HL-60/S4 treated with phorbol 12-myristate 13-acetate at 8.2 ng/mL for 4 days and 3 days (cell line): ENCODE data around the gene LRRC8A.
"Not testable (repeated sequence)": the region's sequence is repeated elsewhere in the genome, so short reads cannot be mapped to it uniquely, and the experiment has no call there.

Experiments
- in situ Hi-C: fragments of 300-500 bp; cut with MboI; formaldehyde crosslinking; loops from 2 replicates; pipeline ENCODE4 v1.15.0; 2022; ENCODE audit warnings: low sequenced_read_pairs

LRRC8A gene

DNA sequence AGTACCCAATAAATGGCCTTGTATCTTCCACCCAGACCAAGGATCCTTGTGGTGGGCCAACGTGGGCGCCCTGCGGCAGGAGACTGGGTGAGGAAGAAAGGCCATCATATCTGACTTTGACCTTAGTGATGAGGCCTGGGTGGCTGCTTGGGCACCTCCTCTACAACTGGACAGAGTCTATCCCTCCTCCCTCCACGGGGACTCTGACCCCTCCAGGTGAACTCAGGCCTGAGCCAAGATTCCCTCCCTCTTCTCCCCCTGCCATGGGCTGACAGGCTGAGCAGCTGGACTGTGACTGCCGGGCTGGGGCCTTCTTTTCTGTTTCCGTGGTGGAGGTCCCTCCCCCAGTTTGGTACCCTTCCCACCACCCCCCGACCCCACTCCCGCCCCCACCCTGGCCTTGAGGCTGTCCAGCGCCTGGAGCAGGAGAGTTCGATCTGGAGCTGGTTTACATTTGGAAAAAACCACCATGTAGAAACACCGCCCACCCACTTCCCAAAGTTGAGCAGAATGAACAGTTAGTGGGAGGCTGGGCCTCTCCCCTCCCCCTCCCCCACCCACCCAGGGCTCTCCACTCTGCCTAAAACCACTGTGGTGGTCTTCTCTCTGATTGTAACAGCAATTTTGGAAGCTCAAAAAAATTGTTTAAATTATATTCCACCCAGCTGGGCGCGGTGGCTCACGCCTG, 37.6 kb downstream of the LRRC8A start:
- in situ Hi-C loops = loop anchor here (10.0 kb wide), 1 partner anchor 65 kb away; no protein-coding TSS in a partner anchor

DNA sequence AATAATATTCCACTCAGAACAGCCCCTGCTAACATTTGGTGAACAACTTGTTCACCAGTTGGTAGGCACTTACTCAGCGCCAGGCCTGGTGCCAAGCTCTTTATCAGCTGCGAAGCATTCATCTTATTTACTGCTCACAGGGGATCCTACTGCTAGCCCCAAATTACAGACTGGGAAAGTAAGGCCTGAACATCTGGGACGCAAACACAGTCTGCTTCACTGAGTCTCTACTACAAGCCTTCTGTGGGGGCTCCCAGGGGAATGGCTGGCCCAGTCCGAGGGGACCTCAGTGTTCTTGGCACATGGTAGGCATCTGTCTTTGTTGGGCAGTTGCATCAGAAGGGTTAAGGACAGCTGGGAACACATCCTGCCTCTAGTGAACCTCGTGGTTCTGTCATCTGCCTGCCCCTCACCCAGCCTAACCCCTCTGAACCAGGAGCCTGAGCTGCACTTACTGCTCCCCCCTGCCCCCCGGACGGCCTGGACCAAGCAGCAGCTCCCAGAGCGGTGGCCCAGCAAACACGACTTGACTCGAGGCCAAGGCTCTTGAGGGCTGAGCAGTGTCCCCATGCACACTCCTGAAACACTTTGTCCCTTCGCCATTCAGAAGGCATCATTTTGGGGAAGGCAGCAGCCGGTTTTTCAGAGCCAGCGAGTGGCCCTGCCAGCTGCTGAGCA, 38.6 kb downstream of the LRRC8A start, which contains the start of gene PHYHD1:
TSS of gene PHYHD1 (plus strand) at position 602 of the 678 bp plus-strand sequence. CDS start 1,342 bp downstream, outside the sequence.
- in situ Hi-C loops = loop anchor here (10.0 kb wide), 1 partner anchor 66 kb away; no protein-coding TSS in a partner anchor

DNA sequence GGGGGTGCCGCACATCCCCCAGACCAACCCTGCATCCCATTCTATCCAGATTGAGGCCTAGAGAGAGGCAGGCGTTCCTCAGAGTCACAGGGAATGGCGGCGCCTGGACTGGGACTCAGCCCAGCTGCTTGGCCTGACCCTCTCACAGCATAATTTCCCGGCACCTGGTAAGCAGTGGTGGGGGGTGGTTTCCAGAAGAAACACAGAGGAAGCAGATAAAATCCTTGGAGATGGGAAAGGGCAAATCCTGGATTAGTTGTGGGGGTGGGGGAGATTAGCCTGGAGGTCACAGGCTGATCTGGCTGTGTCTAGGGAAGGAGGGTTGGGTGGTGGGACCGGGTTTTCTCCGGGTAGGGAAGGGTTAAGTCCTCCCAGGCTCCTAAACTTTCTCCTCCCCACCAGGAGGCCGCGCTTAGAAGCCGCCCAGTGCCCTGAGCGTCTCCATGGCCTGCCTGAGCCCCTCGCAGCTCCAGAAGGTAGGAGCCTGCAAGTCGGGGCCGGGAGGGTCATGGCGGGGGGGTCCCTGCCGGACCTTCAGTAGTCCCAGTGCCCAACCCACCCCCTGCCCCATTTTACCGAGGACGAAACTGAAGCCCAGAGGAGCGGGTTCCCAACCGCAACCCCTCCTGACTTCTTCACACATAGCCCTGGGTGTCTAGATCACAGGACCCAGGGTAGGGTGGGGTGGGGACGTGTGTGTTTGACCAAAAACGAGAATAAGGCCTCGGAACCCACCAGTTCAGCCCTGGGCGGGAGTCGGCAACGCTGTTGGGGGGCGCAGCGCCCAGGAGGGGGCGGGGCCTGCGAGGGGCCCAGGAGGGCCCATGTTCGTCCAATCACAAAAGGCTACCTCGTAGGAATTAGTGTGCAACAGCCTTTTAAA, 40.2 kb downstream of the LRRC8A start:
- in situ Hi-C loops = loop anchor here (10.0 kb wide), 1 partner anchor 67 kb away; no protein-coding TSS in a partner anchor

- in situ Hi-C loops = loop anchor here (10.0 kb wide), 1 partner anchor 69 kb away; no protein-coding TSS in a partner anchor
Observed at GRCh38 chr9:128923493-128923883, 41.6 kb downstream of the LRRC8A start.

DNA sequence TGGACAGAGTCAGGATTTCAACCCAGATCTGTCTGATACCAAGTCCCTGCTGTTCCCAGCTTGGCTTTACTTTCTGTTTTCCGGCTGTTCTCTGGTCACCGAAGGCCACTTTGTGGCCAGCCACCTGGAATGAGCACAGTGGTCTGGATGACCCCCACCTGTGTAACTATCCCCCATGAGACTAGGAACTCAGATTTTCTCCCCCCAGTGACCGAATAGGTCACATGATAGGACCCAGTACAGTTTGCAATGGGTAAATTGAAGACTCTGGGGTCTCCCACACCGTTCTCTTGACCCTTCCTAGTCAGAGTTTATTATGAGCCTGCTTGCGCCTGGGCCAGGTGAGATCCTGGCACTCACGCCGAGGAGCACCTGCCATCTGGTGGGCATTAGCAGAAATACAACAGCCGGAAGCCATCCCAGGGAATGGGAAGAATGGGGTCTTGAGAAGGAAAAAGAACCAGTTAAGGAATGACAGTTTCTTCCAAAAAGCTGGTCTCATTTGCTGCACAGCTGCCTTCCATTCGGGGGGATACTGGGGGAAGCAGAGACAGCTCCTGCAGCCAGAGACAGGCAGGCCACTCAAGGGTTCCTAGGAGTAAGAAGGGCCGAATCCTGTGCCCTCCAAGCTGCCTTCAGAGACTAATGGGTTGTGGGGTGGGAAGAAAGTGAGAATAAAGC, 45.9 kb downstream of the LRRC8A start:
- in situ Hi-C loops = loop anchor here (10.0 kb wide), 1 partner anchor 73 kb away; no protein-coding TSS in a partner anchor

DNA sequence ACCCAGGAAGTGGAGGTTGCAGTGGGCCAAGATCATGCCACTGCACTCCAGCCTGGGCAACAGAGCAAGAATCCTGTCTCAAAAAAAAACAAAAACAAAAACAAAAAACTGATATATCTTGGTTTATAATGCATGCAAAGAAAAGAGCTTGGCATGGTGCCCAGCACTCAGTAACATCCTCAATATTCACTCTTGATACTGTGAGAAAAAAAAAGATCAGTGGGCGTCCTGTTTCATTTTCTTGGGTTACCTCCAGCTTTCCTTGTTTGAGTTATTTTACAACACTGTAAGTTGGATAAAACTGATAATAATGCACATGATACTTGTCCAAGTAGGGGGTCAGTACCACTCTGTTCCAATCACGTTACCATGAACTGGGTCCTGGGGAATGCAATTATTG, 46.7 kb downstream of the LRRC8A start:
- in situ Hi-C loops = loop anchor here (10.0 kb wide), 1 partner anchor 74 kb away; no protein-coding TSS in a partner anchor

DNA sequence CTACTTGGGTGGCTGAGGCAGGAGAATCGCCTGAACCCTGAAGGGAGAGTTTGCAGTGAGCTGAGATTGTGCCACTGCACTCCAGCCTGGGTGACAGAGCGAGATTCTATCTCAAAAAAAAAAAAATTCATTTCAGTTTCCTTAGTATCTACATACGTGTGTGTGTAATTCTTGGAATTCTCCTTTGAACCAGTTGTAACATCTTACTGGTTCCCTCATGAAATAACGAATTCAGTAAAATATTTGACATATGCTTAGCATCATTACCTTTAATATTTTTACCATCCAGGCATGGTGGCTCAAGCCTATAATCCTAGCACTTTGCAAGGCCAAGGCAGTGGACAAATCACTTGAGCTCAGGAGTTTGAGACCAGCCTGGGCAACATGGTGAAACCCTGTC, 47.6 kb downstream of the LRRC8A start:
- in situ Hi-C loops = loop anchor here (10.0 kb wide), 1 partner anchor 75 kb away; no protein-coding TSS in a partner anchor

GRCh38 chr9:128933731-128934130, 51.8 kb downstream of the LRRC8A start:
- in situ Hi-C loops = no loop called here

GRCh38 chr9:128936171-128936865, 54.4 kb downstream of the LRRC8A start:
- in situ Hi-C loops = no loop called here

GRCh38 chr9:128937310-128938165, 55.6 kb downstream of the LRRC8A start:
- in situ Hi-C loops = no loop called here

GRCh38 chr9:128940271-128940921, 58.5 kb downstream of the LRRC8A start:
- in situ Hi-C loops = no loop called here

DNA sequence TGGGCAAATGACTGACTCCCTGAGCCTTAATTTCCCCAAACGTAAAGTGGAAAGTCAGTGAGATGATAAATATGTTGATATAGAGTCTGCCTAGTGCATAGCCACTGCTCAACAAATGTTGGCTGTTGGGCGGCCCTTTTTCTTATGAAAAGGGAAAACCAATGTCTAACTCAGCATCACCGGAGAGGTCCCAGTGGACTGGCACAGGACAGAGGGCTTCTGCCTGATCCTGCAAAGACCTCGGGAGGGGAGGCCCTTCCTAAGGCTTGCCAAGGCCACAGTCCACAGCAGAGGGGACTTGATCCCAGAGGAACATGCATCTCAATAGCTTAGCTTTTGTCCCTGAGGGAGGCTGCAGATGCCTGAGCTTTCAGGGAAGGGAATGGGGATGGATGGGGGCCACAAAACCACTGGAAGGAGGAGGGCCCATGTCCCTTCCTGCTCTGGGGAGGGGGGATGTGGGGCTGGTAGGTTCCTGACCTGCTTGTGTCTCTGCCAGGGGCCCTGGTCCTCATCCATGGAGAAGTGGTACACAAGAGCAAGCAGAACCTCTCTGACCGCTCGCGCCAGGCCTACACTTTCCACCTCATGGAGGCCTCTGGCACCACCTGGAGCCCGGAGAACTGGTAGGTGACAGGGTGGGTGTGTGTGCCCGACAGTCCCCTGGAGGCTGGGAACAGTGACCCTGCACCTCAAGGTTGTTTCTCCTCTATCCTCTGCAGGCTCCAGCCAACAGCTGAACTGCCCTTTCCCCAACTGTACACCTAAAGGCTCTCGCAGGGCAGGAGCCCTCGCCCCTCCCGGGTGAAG, 59.2 kb downstream of the LRRC8A start:
- in situ Hi-C loops = no loop called here

DNA sequence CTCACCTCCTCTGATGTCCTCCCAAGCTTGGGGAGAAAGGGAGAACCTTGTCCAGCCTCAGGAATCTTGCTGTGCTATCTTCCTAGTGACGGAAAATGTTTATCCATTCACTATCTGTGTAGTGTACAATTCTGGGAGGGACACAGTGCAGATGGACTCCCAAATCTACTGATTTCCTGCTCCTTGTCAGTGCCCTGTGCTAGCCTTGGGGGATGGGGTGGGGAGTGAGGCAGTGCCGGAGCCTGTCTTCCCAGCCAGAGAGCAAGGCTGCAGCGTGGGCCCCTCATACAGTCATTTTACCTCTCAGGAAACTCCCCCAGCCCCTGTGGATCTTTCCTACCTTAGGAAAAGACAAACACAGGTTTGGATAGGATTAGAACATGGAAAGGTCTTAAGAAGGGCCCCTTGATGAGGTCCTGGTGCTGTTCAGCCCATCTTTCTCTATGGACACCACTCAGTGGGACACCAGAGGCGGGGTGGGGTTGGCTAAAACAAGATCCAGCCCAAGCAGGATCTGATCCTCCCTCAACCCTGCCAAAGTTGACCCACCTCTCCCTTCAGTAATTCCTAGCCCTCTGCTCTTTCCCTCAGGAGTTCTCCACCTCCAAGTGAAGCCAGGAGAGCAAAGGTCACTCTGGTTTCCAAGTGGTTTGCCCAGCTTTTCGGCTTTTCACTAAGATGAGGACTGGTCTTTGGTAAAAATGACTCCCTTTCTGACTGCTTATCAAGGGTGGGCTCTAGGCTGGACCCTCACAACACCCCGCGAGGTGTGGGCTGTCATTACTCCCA, 62.1 kb downstream of the LRRC8A start:
- in situ Hi-C loops = no loop called here

DNA sequence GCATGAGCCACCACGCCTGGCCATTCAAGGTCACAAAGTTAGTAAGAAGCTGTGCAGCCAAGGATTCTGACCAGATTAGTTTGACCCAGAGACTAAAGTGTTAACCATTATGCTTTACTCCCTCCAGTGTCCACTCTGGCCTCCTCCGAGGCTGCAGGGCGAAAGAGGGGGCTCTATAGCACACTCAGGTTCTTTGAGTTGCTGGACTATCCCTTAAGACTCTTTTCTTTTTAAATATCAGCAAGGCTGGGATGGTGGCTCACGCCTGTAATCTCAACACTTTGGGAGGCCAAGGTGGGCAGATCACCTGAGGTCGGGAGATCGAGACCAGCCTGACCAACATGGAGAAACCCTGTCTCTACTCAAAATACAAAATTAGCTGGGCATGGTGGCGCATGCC, 63.0 kb downstream of the LRRC8A start:
- in situ Hi-C loops = not testable (repeated sequence)

GRCh38 chr9:128945798-128946501, 64.0 kb downstream of the LRRC8A start:
- in situ Hi-C loops = no loop called here
